ENCODE results near the gene LRRC4C. TPM values are rescaled to one million over a fixed set of nuclear protein-coding genes. Genes with fewer than 3 reads are reported as not detected.

LRRC4C gene
- total RNA-seq, 1 experiment from 2014 or later, result 0.13 TPM

GRCh38 chr11:40188848-40189247, 1270.6 kb downstream of the LRRC4C start:
- H2AFZ ChIP-seq (ENCODE audit: low read length), result no peak overlapping the region
- no peak overlapping the region for H3K23ac ChIP-seq (ENCODE audit: insufficient read length, low read depth, low read length)
- H2AK5ac ChIP-seq (ENCODE audit: insufficient read length, low read length), result no peak overlapping the region
- H4K8ac ChIP-seq (replicated peaks; ENCODE audit: insufficient read length, low read depth, low read length), result no peak overlapping the region
- H2BK20ac ChIP-seq (ENCODE audit: low read depth, low read length, poor library complexity, severe bottlenecking), result no peak overlapping the region
- H3K9me3 Mint-ChIP-seq, result no peaks in the 10 kb centered on the region
- H2BK5ac ChIP-seq (ENCODE audit: insufficient read length, low read length), result no peak overlapping the region
- no peak overlapping the region for H3K4ac ChIP-seq (ENCODE audit: low read depth, low read length)
- no peak overlapping the region for H3K27ac ChIP-seq (ENCODE audit: insufficient read length, low read depth, low read length)
- H3K27ac Mint-ChIP-seq, result no peak overlapping the region
- H3K27me3 ChIP-seq (ENCODE audit: insufficient read depth, low read length), result no peaks in the 10 kb centered on the region
- H4K20me1 ChIP-seq (ENCODE audit: control insufficient read depth, insufficient read depth, insufficient read length), result no peaks in the 10 kb centered on the region
- H2BK12ac ChIP-seq (ENCODE audit: insufficient read length, low read depth, low read length), result no peak overlapping the region
- no peak overlapping the region for H3K56ac ChIP-seq (ENCODE audit: insufficient read length, low read depth, low read length)
- WGBS (ENCODE audit: extremely low coverage, insufficient read length, low lambda C conversion rate), result no CpG with 5 or more reads among the region's 3 CpGs
- H3K4me1 Mint-ChIP-seq, result peaks cover 6 to 22% of the 10 kb centered on the region in 2 experiments
- no peaks in the 10 kb centered on the region for H3K36me3 Mint-ChIP-seq (ENCODE audit: insufficient read depth in 1 of 3, low read depth in 3 of 3)
- H4K91ac ChIP-seq (ENCODE audit: insufficient read length, low read depth, low read length), result no peak overlapping the region
- no peak overlapping the region for H3K4me3 Mint-ChIP-seq
- H3K27me3 Mint-ChIP-seq (ENCODE audit: low read depth), result peaks cover 25% of the 10 kb centered on the region
- H4K5ac ChIP-seq (ENCODE audit: insufficient read length, low read depth, low read length), result no peak overlapping the region
- H3T11ph ChIP-seq (ENCODE audit: low read length), result no peak overlapping the region
- no peak overlapping the region for H3K9ac ChIP-seq (ENCODE audit: extremely low read depth, insufficient read length, low read length)
- H3K79me1 ChIP-seq (ENCODE audit: insufficient read depth, low read depth, low read length, poor library complexity, severe bottlenecking), result no peaks in the 10 kb centered on the region
- H3K4me1 ChIP-seq (ENCODE audit: insufficient read depth, low read length), result no peaks in the 10 kb centered on the region; the same call in 1 of the 2 replicates
- TF ChIP-seq CTCF (conservative IDR thresholded peaks at IDR 0.05), result no peak
- no peak overlapping the region for H2BK120ac ChIP-seq (ENCODE audit: low read depth, low read length, poor library complexity, severe bottlenecking)
- no peaks in the 10 kb centered on the region for H3K9me3 ChIP-seq (ENCODE audit: control insufficient read depth, low read depth, low read length)
- DNase-seq, result no peak
- H3K23me2 ChIP-seq (ENCODE audit: insufficient read length, low read depth, low read length, poor library complexity, severe bottlenecking), result no peaks in the 10 kb centered on the region
- H3K79me2 ChIP-seq (ENCODE audit: insufficient read depth, low read length), result no peaks in the 10 kb centered on the region
- no peak overlapping the region for H3K18ac ChIP-seq (ENCODE audit: insufficient read length, low read depth, low read length)
- H2BK15ac ChIP-seq (ENCODE audit: low read depth, low read length), result no peak overlapping the region
- H3K14ac ChIP-seq (ENCODE audit: insufficient read depth, low read length), result no peak overlapping the region
- H3K4me2 ChIP-seq (ENCODE audit: insufficient read depth, insufficient read length, low read length), result no peak overlapping the region

Data from H9 (cell line).